ENCODE results near the gene PNRC1. TPM values are rescaled to one million over a fixed set of nuclear protein-coding genes. Genes with fewer than 3 reads are reported as not detected.
"Not testable (repeated sequence)": the region's sequence is repeated elsewhere in the genome, so short reads cannot be mapped to it uniquely, and the experiment has no call there.

Gene PNRC1
- total and polyA plus RNA-seq, 7 donors: 74.3 to 552 (median 285) TPM

DNA sequence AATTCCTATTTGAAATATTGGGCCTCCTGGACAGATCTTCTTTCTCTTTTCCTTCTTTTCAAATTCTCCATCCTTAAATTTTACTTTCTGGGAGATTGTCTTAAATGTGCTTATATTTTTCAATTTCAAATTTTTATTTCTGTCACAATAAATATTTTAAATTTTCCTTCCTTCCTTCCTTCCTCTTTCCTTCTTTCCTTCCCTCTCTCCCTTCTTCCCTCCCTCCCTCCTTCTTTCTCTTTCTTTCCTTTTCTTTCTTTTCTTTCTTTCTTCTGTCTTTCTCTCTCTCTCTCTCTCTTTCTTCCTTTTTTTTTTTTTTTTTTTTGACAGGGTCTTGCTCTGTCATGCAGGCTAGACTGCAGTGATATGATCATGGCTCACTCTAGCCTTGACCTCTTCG lies 16.7 kb upstream of the PNRC1 start:
- H3K4me3 ChIP-seq: no peak overlapping the region
- 91 to 96% (median 96%) methylated on average over 1 of the region's 1 CpG for WGBS, 3 donors
- ATAC-seq: no peak

DNA sequence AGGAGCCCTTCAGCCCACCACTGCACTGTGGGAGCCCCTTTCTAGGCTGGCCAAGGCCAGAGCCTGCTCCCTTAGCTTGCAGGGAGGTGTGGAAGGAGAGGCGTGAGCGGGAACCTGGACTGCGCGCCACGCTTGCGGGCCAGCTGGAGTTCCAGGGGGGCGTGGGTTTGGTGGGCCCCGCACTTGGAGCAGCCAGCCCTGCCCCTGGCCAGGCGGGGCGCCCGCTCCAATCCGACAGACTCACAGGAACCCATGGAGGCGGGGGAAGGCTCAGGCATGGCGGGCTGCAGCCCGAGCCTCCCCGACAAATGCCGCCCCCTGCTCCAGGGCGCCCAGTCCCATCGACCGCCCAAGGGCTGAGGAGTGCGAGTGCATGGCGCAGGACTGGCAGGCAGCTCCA lies 15.6 kb upstream of the PNRC1 start:
- 91 to 98% (median 97%) methylated on average over 21 to 22 of the region's 22 CpGs for WGBS, 3 donors
- H3K27me3 ChIP-seq (ENCODE audit: insufficient read depth in 3 of 3, low read length in 2 of 3); ATAC-seq; H3K27ac ChIP-seq; H3K9me3 ChIP-seq; H3K4me3 ChIP-seq; DNase-seq; H3K36me3 ChIP-seq (ENCODE audit: insufficient read depth in 1 of 2, low read depth in 1 of 2); intact Hi-C loops (cut with DNase I); H3K4me1 ChIP-seq: not testable (repeated sequence)

More for the DNA sequence above, 16.7 kb upstream of the PNRC1 start:
- no peak for DNase-seq
- no peaks in the 10 kb centered on the region for H3K4me1 ChIP-seq
- H3K27ac ChIP-seq: no peak overlapping the region
- intact Hi-C loops (cut with DNase I): no loop called here
- no peaks in the 10 kb centered on the region for H3K27me3 ChIP-seq (ENCODE audit: insufficient read depth in 3 of 3, low read length in 2 of 3)
- H3K36me3 ChIP-seq (ENCODE audit: insufficient read depth in 1 of 2, low read depth in 1 of 2): no peaks in the 10 kb centered on the region
- H3K9me3 ChIP-seq: no peaks in the 10 kb centered on the region
- TF ChIP-seq, protein P1, sequence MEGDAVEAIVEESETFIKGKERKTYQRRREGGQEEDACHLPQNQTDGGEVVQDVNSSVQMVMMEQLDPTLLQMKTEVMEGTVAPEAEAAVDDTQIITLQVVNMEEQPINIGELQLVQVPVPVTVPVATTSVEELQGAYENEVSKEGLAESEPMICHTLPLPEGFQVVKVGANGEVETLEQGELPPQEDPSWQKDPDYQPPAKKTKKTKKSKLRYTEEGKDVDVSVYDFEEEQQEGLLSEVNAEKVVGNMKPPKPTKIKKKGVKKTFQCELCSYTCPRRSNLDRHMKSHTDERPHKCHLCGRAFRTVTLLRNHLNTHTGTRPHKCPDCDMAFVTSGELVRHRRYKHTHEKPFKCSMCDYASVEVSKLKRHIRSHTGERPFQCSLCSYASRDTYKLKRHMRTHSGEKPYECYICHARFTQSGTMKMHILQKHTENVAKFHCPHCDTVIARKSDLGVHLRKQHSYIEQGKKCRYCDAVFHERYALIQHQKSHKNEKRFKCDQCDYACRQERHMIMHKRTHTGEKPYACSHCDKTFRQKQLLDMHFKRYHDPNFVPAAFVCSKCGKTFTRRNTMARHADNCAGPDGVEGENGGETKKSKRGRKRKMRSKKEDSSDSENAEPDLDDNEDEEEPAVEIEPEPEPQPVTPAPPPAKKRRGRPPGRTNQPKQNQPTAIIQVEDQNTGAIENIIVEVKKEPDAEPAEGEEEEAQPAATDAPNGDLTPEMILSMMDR (IDR thresholded peaks at IDR 0.05): no peak

DNA sequence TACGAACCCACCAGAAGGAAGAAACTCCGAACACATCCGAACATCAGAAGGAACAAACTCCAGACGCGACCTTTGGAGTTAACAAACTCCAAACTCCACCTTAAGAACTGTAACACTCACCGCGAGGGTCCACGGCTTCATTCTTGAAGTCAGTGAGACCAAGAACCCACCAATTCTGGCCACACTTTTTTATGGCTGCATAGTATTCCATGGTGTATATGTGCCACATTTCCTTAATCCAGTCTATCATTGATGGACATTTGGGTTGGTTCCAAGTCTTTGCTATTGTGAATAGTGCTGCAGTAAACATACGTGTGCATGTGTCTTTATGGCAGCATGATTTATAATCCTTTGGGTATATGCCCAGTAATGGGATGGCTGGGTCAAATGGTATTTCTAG lies 14.4 kb upstream of the PNRC1 start:
- WGBS, 3 donors: 86 to 97% (median 91%) methylated on average over 8 to 9 of the region's 9 CpGs
- DNase-seq; H3K27ac ChIP-seq; H3K4me3 ChIP-seq; H3K36me3 ChIP-seq (ENCODE audit: insufficient read depth in 1 of 2, low read depth in 1 of 2); H3K4me1 ChIP-seq; ATAC-seq; intact Hi-C loops (cut with DNase I); H3K27me3 ChIP-seq (ENCODE audit: insufficient read depth in 3 of 3, low read length in 2 of 3); H3K9me3 ChIP-seq: not testable (repeated sequence)

DNA sequence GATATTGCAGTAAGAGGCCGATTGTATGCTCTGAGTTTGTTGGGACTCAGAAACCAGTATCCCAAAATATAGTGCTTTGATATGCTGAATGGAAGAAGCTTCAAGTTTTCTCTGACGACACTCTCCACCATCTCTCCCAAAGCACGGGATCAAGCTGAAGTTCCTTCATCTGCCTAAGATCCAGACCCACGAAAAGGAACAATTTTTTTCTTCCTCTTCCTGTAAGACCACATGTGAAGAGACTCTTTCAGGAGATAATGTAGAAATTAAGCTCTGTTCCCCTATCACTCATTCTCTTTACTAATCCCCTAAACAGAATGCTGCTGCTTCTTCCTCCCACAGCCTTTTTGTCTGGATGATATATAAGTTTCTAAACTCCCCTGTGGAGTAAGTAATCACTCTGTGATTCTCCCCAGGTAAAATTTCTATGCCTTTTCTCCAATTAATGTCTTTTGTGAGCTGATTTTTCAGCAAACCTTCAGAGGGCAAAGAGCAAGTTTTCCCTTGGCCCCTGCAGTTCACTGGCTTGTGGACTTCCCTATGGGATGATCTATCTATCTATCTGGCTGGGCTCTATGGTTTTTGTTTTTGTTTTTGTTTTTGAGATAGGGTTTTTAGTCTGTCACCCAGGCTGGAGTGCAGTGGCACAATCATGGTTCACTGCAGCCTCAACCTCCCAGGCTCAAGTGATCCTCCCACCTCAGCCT lies 13.5 kb upstream of the PNRC1 start:
- H3K4me1 ChIP-seq: no peaks in the 10 kb centered on the region
- no peaks in the 10 kb centered on the region for H3K27me3 ChIP-seq (ENCODE audit: insufficient read depth in 3 of 3, low read length in 2 of 3)
- ATAC-seq (no peak), DNase-seq (no peak)
- 78 to 83% (median 80%) methylated on average over 4 of the region's 4 CpGs for WGBS, 3 donors
- no peaks in the 10 kb centered on the region for H3K9me3 ChIP-seq
- TF ChIP-seq, protein P1 (IDR thresholded peaks at IDR 0.05): no peak
- H3K4me3 ChIP-seq: no peak overlapping the region
- intact Hi-C loops (cut with DNase I): no loop called here
- H3K27ac ChIP-seq: no peak overlapping the region
- H3K36me3 ChIP-seq (ENCODE audit: insufficient read depth in 1 of 2, low read depth in 1 of 2): no peaks in the 10 kb centered on the region

DNA sequence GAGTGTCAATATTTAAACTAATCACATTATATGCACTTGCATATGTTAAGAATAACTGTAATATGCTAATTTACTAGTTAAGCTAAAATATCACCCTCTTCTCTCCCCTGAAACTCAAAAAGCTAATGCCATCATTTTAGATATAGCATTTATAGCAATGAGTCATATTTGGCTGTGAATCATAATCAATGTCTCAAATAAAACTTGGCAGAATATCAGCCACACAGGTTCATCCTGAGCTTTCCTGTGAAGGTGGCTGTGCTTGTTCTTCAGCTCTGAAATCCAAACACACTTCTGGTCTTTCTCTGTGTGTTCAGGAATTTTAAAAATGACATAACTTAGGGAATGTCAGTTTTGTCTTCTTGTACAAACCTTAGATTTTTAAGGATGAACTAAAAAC lies 12.8 kb upstream of the PNRC1 start:
- Histone ChIP-seq H3K4me1 (no peaks in the 10 kb centered on the region), H3K9me3 (peaks cover 1% of the 10 kb centered on the region), H3K27me3 (ENCODE audit: insufficient read depth in 3 of 3, low read length in 2 of 3) (no peaks in the 10 kb centered on the region), H3K27ac (no peak overlapping the region), H3K4me3 (no peak overlapping the region), H3K36me3 (ENCODE audit: insufficient read depth in 1 of 2, low read depth in 1 of 2) (no peaks in the 10 kb centered on the region)
- DNase-seq (no peak), ATAC-seq (no peak)
- TF ChIP-seq, protein P1 (IDR thresholded peaks at IDR 0.05): no peak
- intact Hi-C loops (cut with DNase I): no loop called here

DNA sequence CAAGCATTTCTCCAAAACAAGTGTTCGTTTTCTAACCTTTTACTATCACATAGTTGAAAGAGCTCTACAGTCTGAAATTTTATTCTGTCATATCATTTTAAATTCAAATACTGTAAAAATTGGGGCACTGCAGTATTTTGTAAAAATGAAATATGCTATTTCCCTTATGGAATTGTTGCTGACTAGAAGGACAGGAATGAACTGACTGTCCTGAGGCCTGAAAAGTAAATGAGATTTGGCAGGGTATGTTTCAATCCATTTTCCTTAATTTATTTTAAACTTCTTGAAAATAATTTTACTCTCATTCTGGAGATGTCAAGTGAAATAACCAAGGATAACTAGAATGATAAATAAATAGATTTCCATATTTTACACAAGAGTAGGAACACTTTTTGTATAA lies 11.9 kb upstream of the PNRC1 start:
- peaks cover 4% of the 10 kb centered on the region for H3K9me3 ChIP-seq
- H3K27ac ChIP-seq: no peak overlapping the region
- ATAC-seq (no peak), DNase-seq (no peak)
- H3K27me3 ChIP-seq (ENCODE audit: insufficient read depth in 3 of 3, low read length in 2 of 3): no peaks in the 10 kb centered on the region
- H3K4me1 ChIP-seq: no peaks in the 10 kb centered on the region
- intact Hi-C loops (cut with DNase I): no loop called here
- H3K36me3 ChIP-seq (ENCODE audit: insufficient read depth in 1 of 2, low read depth in 1 of 2): no peaks in the 10 kb centered on the region
- 45 to 95% (median 95%) methylated on average over 1 of the region's 1 CpG for WGBS, 3 donors
- no peak overlapping the region for H3K4me3 ChIP-seq
- TF ChIP-seq, protein P1 (IDR thresholded peaks at IDR 0.05): no peak
